Gastrocnemius medialis (tissue), 4 donors: ENCODE results near the gene WDFY3. TPM values are rescaled to one million over a fixed set of nuclear protein-coding genes. Genes with fewer than 3 reads are reported as not detected.

Experiments used
- ATAC-seq, 2 donors: fragments of 150-250 bp; one replicate each; pipeline ENCODE4 v1.9.1; 2016
- DNase-seq, 2 donors: peaks; one replicate each; pipeline ENCODE4 v3.0.0-alpha.2; 2019
- H3K27ac ChIP-seq, 4 donors: fragments of 200-600 bp; sonication (generic); 1 replicate in 1 of 4; 2 replicates in 3 of 4; pipeline ENCODE4 v1.5.1; 2016 to 2018; ENCODE audit warnings: mild to moderate bottlenecking in 2 of 4, moderate library complexity in 1 of 4
- H3K27me3 ChIP-seq, 3 donors: fragments of 200-600 bp; sonication (generic) in 2 of 3; 1 replicate in 1 of 3; 2 replicates in 2 of 3; pipeline versions ENCODE4 v1.5.1 to v1.6.0; 2016 to 2019; ENCODE audit warnings: mild to moderate bottlenecking in 1 of 3, moderate library complexity in 1 of 3
- H3K36me3 ChIP-seq, 2 donors: fragments of 200-600 bp; sonication (generic) in 1 of 2; one replicate each; pipeline ENCODE4 v1.5.1; 2017 to 2018
- H3K4me1 ChIP-seq, 2 donors: fragments of 200-600 bp; sonication (generic) in 1 of 2; one replicate each; pipeline ENCODE4 v1.5.1; 2016 to 2017; ENCODE audit warnings: mild to moderate bottlenecking in 2 of 2
- H3K4me3 ChIP-seq, 4 donors: fragments of 200-600 bp; sonication (generic) in 3 of 4; 1 replicate in 1 of 4; 2 replicates in 3 of 4; pipeline ENCODE4 v1.5.1; 2016 to 2019; ENCODE audit warnings: mild to moderate bottlenecking in 2 of 4
- H3K9me3 ChIP-seq, 3 donors: fragments of 200-600 bp; sonication (generic) in 2 of 3; 1 replicate in 1 of 3; 2 replicates in 2 of 3; pipeline ENCODE4 v1.5.1; 2016 to 2019
- POLR2A ChIP-seq, 2 donors: fragments of 450-650 bp; IDR thresholded peaks; one replicate each; pipeline ENCODE4 v1.6.1; 2017; ENCODE audit warnings: antibody characterized with exemption in 2 of 2, mild to moderate bottlenecking in 2 of 2, moderate library complexity in 2 of 2
- in situ Hi-C, 4 donors: fragments of 200-750 bp; cut with MboI; loops; one replicate each; pipeline versions ENCODE4 v1.15.0 to v1.8.0; 2017; ENCODE audit warnings: low sequenced_read_pairs in 4 of 4
- intact Hi-C: fragments of 100-400 bp; cut with DNase I; formaldehyde crosslinking; loops from one replicate; pipeline ENCODE4 v1.15.1; 2023; ENCODE audit warnings: low total_unique reads
- total RNA-seq, 4 donors: library from RNA; depleted of rRNA; stranded (reverse); fragments of >200 nt; gene quantifications; one replicate each; pipeline versions ENCODE4 v1.1.0 to v1.2.3, GENCODE V29; 2016
- TF ChIP-seq, protein P1 (sequence below), 5 experiments: fragments of 450-650 bp in 3 of 5; fragments of 200-600 bp in 2 of 5; sonication (generic) in 2 of 5; IDR thresholded peaks in 4 of 5; conservative IDR thresholded peaks in 1 of 5; 1 replicate in 4 of 5; 2 replicates in 1 of 5; pipeline ENCODE4 v1.5.1; 2016 to 2019; ENCODE audit warnings: antibody characterized with exemption in 5 of 5, mild to moderate bottlenecking in 3 of 5, moderate library complexity in 3 of 5

WDFY3 gene
- total RNA-seq, 4 donors from 2014 or later: 28.3 to 65.9 (median 36.4) TPM

DNA sequence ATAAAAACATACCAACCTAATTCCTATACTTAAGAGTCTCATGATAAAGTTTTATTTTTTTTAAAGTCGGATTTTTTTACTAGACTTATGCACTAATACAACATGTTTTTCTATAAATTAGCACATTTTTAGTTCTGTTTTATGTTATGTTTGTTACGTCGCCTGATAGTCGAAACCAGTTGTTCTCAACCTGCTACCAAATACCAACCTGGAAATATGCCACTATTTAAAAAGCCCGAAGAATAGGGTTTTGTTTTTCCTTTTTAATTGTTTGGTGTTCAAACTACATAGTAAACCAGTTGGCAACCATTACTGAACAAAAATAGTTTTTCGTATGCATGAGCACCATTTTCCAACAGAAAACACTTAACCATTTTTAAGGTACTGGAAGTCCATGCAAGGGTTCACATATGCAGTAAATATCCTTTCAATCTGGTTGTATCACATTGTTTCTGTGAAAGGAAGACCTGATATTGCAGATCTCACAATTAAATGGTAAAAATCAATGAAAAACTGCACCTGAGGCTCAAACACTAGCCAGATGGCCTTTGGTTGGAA, 1.4 kb downstream of the WDFY3 start:
- Histone ChIP-seq H3K36me3 (no peaks in the 10 kb centered on the region), H3K27ac (peak overlapping the region; percentile 91 to 96 (median 92)), H3K4me3 (peak overlapping the region; percentile 69 to 81 (median 79)), H3K27me3 (no peaks in the 10 kb centered on the region), H3K9me3 (no peaks in the 10 kb centered on the region), H3K4me1 (peaks cover 21 to 35% of the 10 kb centered on the region in 2 donors)
- no peak for ATAC-seq
- no peak for DNase-seq
- TF ChIP-seq POLR2A (IDR thresholded peaks at IDR 0.05): no peak
- TF ChIP-seq, protein P1, sequence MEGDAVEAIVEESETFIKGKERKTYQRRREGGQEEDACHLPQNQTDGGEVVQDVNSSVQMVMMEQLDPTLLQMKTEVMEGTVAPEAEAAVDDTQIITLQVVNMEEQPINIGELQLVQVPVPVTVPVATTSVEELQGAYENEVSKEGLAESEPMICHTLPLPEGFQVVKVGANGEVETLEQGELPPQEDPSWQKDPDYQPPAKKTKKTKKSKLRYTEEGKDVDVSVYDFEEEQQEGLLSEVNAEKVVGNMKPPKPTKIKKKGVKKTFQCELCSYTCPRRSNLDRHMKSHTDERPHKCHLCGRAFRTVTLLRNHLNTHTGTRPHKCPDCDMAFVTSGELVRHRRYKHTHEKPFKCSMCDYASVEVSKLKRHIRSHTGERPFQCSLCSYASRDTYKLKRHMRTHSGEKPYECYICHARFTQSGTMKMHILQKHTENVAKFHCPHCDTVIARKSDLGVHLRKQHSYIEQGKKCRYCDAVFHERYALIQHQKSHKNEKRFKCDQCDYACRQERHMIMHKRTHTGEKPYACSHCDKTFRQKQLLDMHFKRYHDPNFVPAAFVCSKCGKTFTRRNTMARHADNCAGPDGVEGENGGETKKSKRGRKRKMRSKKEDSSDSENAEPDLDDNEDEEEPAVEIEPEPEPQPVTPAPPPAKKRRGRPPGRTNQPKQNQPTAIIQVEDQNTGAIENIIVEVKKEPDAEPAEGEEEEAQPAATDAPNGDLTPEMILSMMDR (IDR thresholded peaks at IDR 0.05 in 4 of 5, conservative IDR thresholded peaks at IDR 0.05 in 1 of 5): no peak
- in situ Hi-C loops (loop anchor here in 1 of 4 donors (25.0 kb wide), 1 partner anchor 128 kb away; no protein-coding TSS in a partner anchor), intact Hi-C loops (loop anchor here (5.0 kb wide), 3 partner anchors 48 to 153 kb away; no protein-coding TSS in a partner anchor)

DNA sequence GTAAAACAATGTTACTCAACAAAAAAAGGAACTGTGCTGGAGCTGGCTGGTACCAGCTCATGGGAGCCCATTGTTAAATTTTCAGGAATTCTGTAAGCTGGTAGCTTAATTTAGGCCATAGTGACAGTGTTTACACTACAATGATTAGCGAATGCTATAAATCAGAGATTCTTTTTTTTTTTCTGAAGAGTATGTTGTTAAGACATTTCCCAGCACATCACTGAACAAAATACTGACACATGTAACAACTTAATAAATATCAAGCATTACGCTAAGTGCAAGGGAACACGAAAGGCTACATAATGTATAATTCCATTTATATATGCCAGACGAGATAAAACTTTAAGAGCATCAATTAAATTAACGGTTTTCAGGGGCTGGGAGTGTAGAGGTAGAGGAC, 4.4 kb downstream of the WDFY3 start:
- Histone ChIP-seq H3K27me3 (no peaks in the 10 kb centered on the region), H3K4me3 (no peak overlapping the region), H3K36me3 (no peaks in the 10 kb centered on the region), H3K27ac (no peak overlapping the region), H3K9me3 (no peaks in the 10 kb centered on the region), H3K4me1 (peaks cover 25 to 36% of the 10 kb centered on the region in 2 donors)
- TF ChIP-seq POLR2A (IDR thresholded peaks at IDR 0.05): no peak
- TF ChIP-seq, protein P1 (IDR thresholded peaks at IDR 0.05 in 4 of 5, conservative IDR thresholded peaks at IDR 0.05 in 1 of 5): no peak
- intact Hi-C loops: no loop called here
- in situ Hi-C loops: loop anchor here in 1 of 4 donors (25.0 kb wide), 1 partner anchor 125 kb away; no protein-coding TSS in a partner anchor
- ATAC-seq: no peak
- DNase-seq: no peak

DNA sequence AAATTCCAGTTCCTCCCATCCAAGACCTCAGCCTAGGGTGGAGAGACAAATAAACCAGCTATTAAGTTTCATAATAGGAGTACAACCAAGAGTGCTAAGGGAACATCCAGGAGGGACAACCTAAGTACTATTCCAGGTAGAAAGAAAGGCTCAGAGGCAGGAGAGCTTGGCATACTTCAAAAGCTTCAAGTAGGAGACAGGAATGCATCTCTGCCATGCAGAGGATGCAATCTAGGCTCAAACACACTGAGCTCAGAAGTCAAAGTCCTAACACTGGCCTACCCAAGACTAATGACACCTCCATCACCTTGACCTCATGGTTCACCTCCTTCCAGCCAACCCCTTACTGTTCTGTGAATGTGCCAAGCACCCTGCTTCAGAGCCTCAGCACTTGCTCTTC, 8.1 kb downstream of the WDFY3 start:
- Histone ChIP-seq H3K9me3 (no peaks in the 10 kb centered on the region), H3K4me3 (no peak overlapping the region), H3K4me1 (peaks cover 40 to 53% of the 10 kb centered on the region in 2 donors), H3K27ac (no peak overlapping the region), H3K36me3 (no peaks in the 10 kb centered on the region), H3K27me3 (no peaks in the 10 kb centered on the region)
- TF ChIP-seq, protein P1 (IDR thresholded peaks at IDR 0.05 in 4 of 5, conservative IDR thresholded peaks at IDR 0.05 in 1 of 5): no peak
- TF ChIP-seq POLR2A (IDR thresholded peaks at IDR 0.05): no peak
- DNase-seq (no peak), ATAC-seq (no peak)
- intact Hi-C loops: loop anchor here (10.0 kb wide), 1 partner anchor 866 kb away; no protein-coding TSS in a partner anchor
- in situ Hi-C loops: loop anchor here in 1 of 4 donors (25.0 kb wide), 1 partner anchor 121 kb away; no protein-coding TSS in a partner anchor

DNA sequence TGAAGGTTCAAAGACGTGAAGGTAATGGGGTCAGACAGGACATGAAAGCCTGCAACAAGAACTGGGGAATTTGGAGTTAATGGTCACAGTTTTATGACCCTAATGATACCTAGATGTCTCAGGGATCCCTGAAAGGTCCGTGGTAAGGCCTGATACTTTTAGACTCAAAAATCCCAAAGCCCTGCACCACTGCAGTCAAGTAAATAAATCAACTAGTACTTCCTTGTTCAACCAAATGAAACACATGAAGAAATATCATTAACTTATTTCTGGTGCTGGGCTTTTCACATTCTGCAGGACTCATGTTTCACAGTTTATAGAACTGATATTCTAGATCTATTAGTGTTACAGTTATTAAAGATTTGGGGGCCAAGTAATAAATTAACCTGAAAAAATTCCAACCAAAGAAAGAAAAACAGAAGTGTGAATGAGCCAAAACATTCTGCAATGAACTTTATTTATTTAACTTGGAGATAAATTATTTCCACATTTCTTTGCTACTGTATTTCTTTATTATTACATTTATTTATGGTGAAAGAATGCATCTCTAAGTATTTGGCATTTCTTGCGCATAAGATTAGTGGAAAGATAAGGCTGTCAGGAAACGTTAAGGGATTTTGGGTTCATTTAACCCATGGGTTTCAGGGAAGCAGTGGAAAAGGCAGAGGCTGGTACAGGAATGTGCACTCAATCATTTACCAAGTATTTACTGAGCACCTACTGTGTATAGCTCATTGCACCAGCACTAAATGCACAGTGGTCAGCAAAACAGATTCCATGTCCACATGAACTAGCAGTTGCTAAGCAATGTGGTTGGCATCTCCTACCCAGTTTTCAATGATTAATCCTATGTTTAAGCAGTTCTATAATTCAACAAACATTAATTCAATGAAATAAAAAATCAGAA, 8.7 kb downstream of the WDFY3 start:
- in situ Hi-C loops: loop anchor here in 1 of 4 donors (25.0 kb wide), 1 partner anchor 120 kb away; no protein-coding TSS in a partner anchor
- DNase-seq (no peak), ATAC-seq (no peak)
- Histone ChIP-seq H3K27ac (peak overlapping the region in 1 of 4 donors; percentile 8), H3K4me1 (peaks cover 40 to 58% of the 10 kb centered on the region in 2 donors), H3K36me3 (no peaks in the 10 kb centered on the region), H3K9me3 (no peaks in the 10 kb centered on the region), H3K4me3 (no peak overlapping the region), H3K27me3 (no peaks in the 10 kb centered on the region)
- TF ChIP-seq, protein P1 (IDR thresholded peaks at IDR 0.05 in 4 of 5, conservative IDR thresholded peaks at IDR 0.05 in 1 of 5): no peak
- TF ChIP-seq POLR2A (IDR thresholded peaks at IDR 0.05): no peak
- intact Hi-C loops: loop anchor here (10.0 kb wide), 1 partner anchor 867 kb away; no protein-coding TSS in a partner anchor
